SK-N-SH (cell line): Measurements from ENCODE around the gene VKORC1L1.

Experiments used
- CTCF ChIP-seq: fragments of 200-600 bp; sonication (generic); IDR thresholded peaks from 2 replicates; pipeline ENCODE4 v1.6.1; 2017; ENCODE audit warnings: antibody characterized with exemption, mild to moderate bottlenecking, moderate library complexity
- EZH2phosphoT487 ChIP-seq: fragments of 200-600 bp; sonication (generic); IDR thresholded peaks from 2 replicates; pipeline ENCODE4 v1.6.1; 2017; ENCODE audit warnings: low read depth, mixed run types, mild to moderate bottlenecking, antibody characterized with exemption, moderate library complexity, borderline replicate concordance
- FOXM1 ChIP-seq: IDR thresholded peaks from 2 replicates; pipeline ENCODE4 v1.4.0; 2012; ENCODE audit warnings: low read depth, mild to moderate bottlenecking
- GABPA ChIP-seq: IDR thresholded peaks from 2 replicates; pipeline ENCODE4 v1.4.0; 2012; ENCODE audit warnings: low read depth, mild to moderate bottlenecking
- MAX ChIP-seq: IDR thresholded peaks from 2 replicates; pipeline ENCODE4 v1.4.0; 2012; ENCODE audit warnings: low read depth
- POLR2AphosphoS5 ChIP-seq: IDR thresholded peaks from 2 replicates; pipeline ENCODE4 v1.6.1; 2012; ENCODE audit warnings: low read depth, low read length
- REST ChIP-seq: IDR thresholded peaks from 2 replicates; pipeline ENCODE4 v1.6.1; 2012; ENCODE audit warnings: mild to moderate bottlenecking, low read depth, low read length, moderate library complexity
- RFX5 ChIP-seq: IDR thresholded peaks from 2 replicates; pipeline ENCODE4 v1.6.1; 2012; ENCODE audit warnings: mild to moderate bottlenecking, improper control_type of control experiment, low read length
- RXRA ChIP-seq: IDR thresholded peaks from 2 replicates; pipeline ENCODE4 v1.4.0; 2012; ENCODE audit warnings: low read depth, mild to moderate bottlenecking, borderline replicate concordance
- TAF1 ChIP-seq: IDR thresholded peaks from 2 replicates; pipeline ENCODE4 v1.6.1; 2012; ENCODE audit warnings: low read depth, mild to moderate bottlenecking, low read length, moderate library complexity, borderline replicate concordance
- USF2 ChIP-seq: fragments of 150-350 bp; IDR thresholded peaks from 2 replicates; pipeline ENCODE4 v1.6.1; 2017; ENCODE audit warnings: antibody characterized with exemption, low read length, low read depth, borderline replicate concordance

- TF ChIP-seq REST (no peak), CTCF (no peak), MAX (peak; percentile 80), RXRA (no peak), RFX5 (no peak), TAF1 (no peak; the same call in 1 of the 2 replicates), GABPA (no peak), FOXM1 (no peak), POLR2AphosphoS5 (no peak), USF2 (no peak), EZH2phosphoT487 (no peak)
These were observed at the start of gene VKORC1L1 for GRCh38 chr7:65872776-65873581.
